HUES64 (cell line): Measurements from ENCODE around the gene CAPN2.

Experiments used
- H3K27ac ChIP-seq: 2 replicates; pipeline ENCODE4 v1.7.0; 2013; ENCODE audit warnings: low read depth, low read length, inconsistent platforms
- H3K27me3 ChIP-seq: 2 replicates; pipeline ENCODE4 v1.6.1; 2013; ENCODE audit warnings: mild to moderate bottlenecking, low read length; ENCODE audit not compliant: insufficient read depth
- H3K36me3 ChIP-seq: 2 replicates; pipeline ENCODE4 v1.6.1; 2013; ENCODE audit warnings: mild to moderate bottlenecking, low read length; ENCODE audit not compliant: insufficient read depth
- H3K4me1 ChIP-seq: 2 replicates; pipeline ENCODE4 v1.6.1; 2013; ENCODE audit warnings: mild to moderate bottlenecking, low read length, moderate library complexity; ENCODE audit not compliant: insufficient read depth
- H3K4me3 ChIP-seq: 2 replicates; pipeline ENCODE4 v1.5.1; 2013; ENCODE audit warnings: mild to moderate bottlenecking, low read length, moderate library complexity
- H3K9ac ChIP-seq: 2 replicates; pipeline ENCODE4 v1.6.1; 2013; ENCODE audit warnings: mild to moderate bottlenecking, low read depth, low read length
- H3K9me3 ChIP-seq: 2 replicates; pipeline ENCODE4 v1.6.1; 2013; ENCODE audit warnings: low read depth, low read length; ENCODE audit not compliant: insufficient read depth
- WGBS: fragments of 150-250, 120-280 bp; methylation state at CpG from one replicate; pipeline ENCODE4 v1.1.7; 2013; ENCODE audit warnings: missing lambda C conversion rate; 5-methylcytosine and 5-hydroxymethylcytosine counted together

Gene CAPN2

GRCh38 chr1:223755992-223756775 is 43.8 kb downstream of the CAPN2 start:
- Histone ChIP-seq H3K9ac (no peak overlapping the region), H3K4me3 (no peak overlapping the region), H3K27ac (no peak overlapping the region), H3K9me3 (no peaks in the 10 kb centered on the region), H3K36me3 (peaks cover 64% of the 10 kb centered on the region; the same call in 1 of the 2 replicates), H3K4me1 (peaks cover 10% of the 10 kb centered on the region), H3K27me3 (no peaks in the 10 kb centered on the region)
- WGBS: 88% methylated on average over 13 of the region's 13 CpGs

GRCh38 chr1:223756806-223757700 is 44.7 kb downstream of the CAPN2 start:
- Histone ChIP-seq H3K4me1 (peaks cover 10% of the 10 kb centered on the region), H3K27ac (no peak overlapping the region), H3K9me3 (no peaks in the 10 kb centered on the region), H3K36me3 (peaks cover 63% of the 10 kb centered on the region; the same call in 1 of the 2 replicates), H3K4me3 (no peak overlapping the region), H3K9ac (no peak overlapping the region), H3K27me3 (no peaks in the 10 kb centered on the region)
- WGBS: 96% methylated on average over 20 of the region's 20 CpGs

- Histone ChIP-seq H3K27ac (no peak overlapping the region), H3K9ac (no peak overlapping the region), H3K4me3 (no peak overlapping the region), H3K36me3 (peaks cover 57% of the 10 kb centered on the region; the same call in 1 of the 2 replicates), H3K27me3 (no peaks in the 10 kb centered on the region), H3K4me1 (no peaks in the 10 kb centered on the region), H3K9me3 (no peaks in the 10 kb centered on the region)
- WGBS: 92% methylated on average over 7 of the region's 9 CpGs
Observed at GRCh38 chr1:223758734-223759133, 46.4 kb downstream of the CAPN2 start.

GRCh38 chr1:223759273-223759672 is 46.9 kb downstream of the CAPN2 start:
- no peaks in the 10 kb centered on the region for H3K27me3 ChIP-seq
- 82% methylated on average over 13 of the region's 13 CpGs for WGBS

GRCh38 chr1:223760833-223761232 is 48.5 kb downstream of the CAPN2 start:
- H3K4me1 ChIP-seq: 0 out of 2 replicates have a peak, but pooled peaks cover 5% of the 10 kb centered on the region
- no peak overlapping the region for H3K4me3 ChIP-seq
- H3K36me3 ChIP-seq: peaks cover 54% of the 10 kb centered on the region; the same call in 1 of the 2 replicates
- WGBS: 94% methylated on average over 6 of the region's 6 CpGs
- H3K9ac ChIP-seq: no peak overlapping the region
- no peaks in the 10 kb centered on the region for H3K9me3 ChIP-seq
- H3K27ac ChIP-seq: no peak overlapping the region
- no peaks in the 10 kb centered on the region for H3K27me3 ChIP-seq

More at GRCh38 chr1:223759273-223759672, 46.9 kb downstream of the CAPN2 start:
- Histone ChIP-seq H3K36me3 (peaks cover 55% of the 10 kb centered on the region; the same call in 1 of the 2 replicates), H3K4me3 (no peak overlapping the region), H3K4me1 (no peaks in the 10 kb centered on the region), H3K27ac (no peak overlapping the region), H3K9ac (no peak overlapping the region), H3K9me3 (no peaks in the 10 kb centered on the region)

- H3K9me3 ChIP-seq: no peaks in the 10 kb centered on the region
- H3K27ac ChIP-seq: no peak overlapping the region
- 89% methylated on average over 7 of the region's 7 CpGs for WGBS
- 0 out of 2 replicates have a peak, but pooled peaks cover 5% of the 10 kb centered on the region for H3K4me1 ChIP-seq
- peaks cover 58% of the 10 kb centered on the region; the same call in 1 of the 2 replicates for H3K36me3 ChIP-seq
- H3K27me3 ChIP-seq: no peaks in the 10 kb centered on the region
- no peak overlapping the region for H3K9ac ChIP-seq
- no peak overlapping the region for H3K4me3 ChIP-seq
Observed at GRCh38 chr1:223761411-223761810, 49.1 kb downstream of the CAPN2 start.

GRCh38 chr1:223763251-223763650 is 50.9 kb downstream of the CAPN2 start:
- H3K9ac ChIP-seq: no peak overlapping the region
- 0 out of 2 replicates have a peak, but pooled peaks cover 5% of the 10 kb centered on the region for H3K4me1 ChIP-seq
- H3K36me3 ChIP-seq: peaks cover 53% of the 10 kb centered on the region; the same call in 1 of the 2 replicates
- no peak overlapping the region for H3K27ac ChIP-seq
- no peak overlapping the region for H3K4me3 ChIP-seq
- H3K9me3 ChIP-seq: no peaks in the 10 kb centered on the region
- WGBS: 96% methylated on average over 5 of the region's 5 CpGs
- no peaks in the 10 kb centered on the region for H3K27me3 ChIP-seq

GRCh38 chr1:223763881-223764280 is 51.5 kb downstream of the CAPN2 start:
- H3K27me3 ChIP-seq: no peaks in the 10 kb centered on the region
- peaks cover 50% of the 10 kb centered on the region; the same call in 1 of the 2 replicates for H3K36me3 ChIP-seq
- 96% methylated on average over 5 of the region's 5 CpGs for WGBS
- H3K27ac ChIP-seq: no peak overlapping the region
- H3K9me3 ChIP-seq: no peaks in the 10 kb centered on the region
- 0 out of 2 replicates have a peak, but pooled peaks cover 5% of the 10 kb centered on the region for H3K4me1 ChIP-seq
- no peak overlapping the region for H3K4me3 ChIP-seq
- no peak overlapping the region for H3K9ac ChIP-seq

GRCh38 chr1:223765036-223765718 is 52.8 kb downstream of the CAPN2 start:
- WGBS: 80% methylated on average over 9 of the region's 9 CpGs
- Histone ChIP-seq H3K27me3 (no peaks in the 10 kb centered on the region), H3K4me3 (no peak overlapping the region), H3K9me3 (no peaks in the 10 kb centered on the region), H3K36me3 (peaks cover 60% of the 10 kb centered on the region), H3K4me1 (0 out of 2 replicates have a peak, but pooled peaks cover 5% of the 10 kb centered on the region), H3K9ac (no peak overlapping the region), H3K27ac (peak overlapping the region; percentile 25; the same call in 1 of the 2 replicates)

GRCh38 chr1:223765719-223766340 is 53.5 kb downstream of the CAPN2 start:
- Histone ChIP-seq H3K27ac (peak overlapping the region; percentile 25; the same call in 1 of the 2 replicates), H3K4me1 (0 out of 2 replicates have a peak, but pooled peaks cover 5% of the 10 kb centered on the region), H3K9ac (no peak overlapping the region), H3K9me3 (no peaks in the 10 kb centered on the region), H3K36me3 (peaks cover 60% of the 10 kb centered on the region), H3K27me3 (no peaks in the 10 kb centered on the region), H3K4me3 (no peak overlapping the region)
- WGBS: 84% methylated on average over 7 of the region's 7 CpGs
